Fibroblast of mammary gland (primary cell): ENCODE results near the gene RFX7.

Experiments
- DNase-seq: peaks from one replicate; pipeline ENCODE4 v3.0.0-alpha.2; 2010; ENCODE audit warnings: low read depth
- H3K4me3 ChIP-seq: 2 replicates; pipeline ENCODE4 v1.5.1; 2011; ENCODE audit warnings: low read depth, mild to moderate bottlenecking, low read length, moderate library complexity; ENCODE audit not compliant: control insufficient read depth
- CTCF ChIP-seq: conservative IDR thresholded peaks from 2 replicates; pipeline ENCODE4 v1.5.1; 2011; ENCODE audit warnings: low read depth, low read length, inconsistent platforms; ENCODE audit not compliant: control insufficient read depth, insufficient read depth

The RFX7 gene

DNA sequence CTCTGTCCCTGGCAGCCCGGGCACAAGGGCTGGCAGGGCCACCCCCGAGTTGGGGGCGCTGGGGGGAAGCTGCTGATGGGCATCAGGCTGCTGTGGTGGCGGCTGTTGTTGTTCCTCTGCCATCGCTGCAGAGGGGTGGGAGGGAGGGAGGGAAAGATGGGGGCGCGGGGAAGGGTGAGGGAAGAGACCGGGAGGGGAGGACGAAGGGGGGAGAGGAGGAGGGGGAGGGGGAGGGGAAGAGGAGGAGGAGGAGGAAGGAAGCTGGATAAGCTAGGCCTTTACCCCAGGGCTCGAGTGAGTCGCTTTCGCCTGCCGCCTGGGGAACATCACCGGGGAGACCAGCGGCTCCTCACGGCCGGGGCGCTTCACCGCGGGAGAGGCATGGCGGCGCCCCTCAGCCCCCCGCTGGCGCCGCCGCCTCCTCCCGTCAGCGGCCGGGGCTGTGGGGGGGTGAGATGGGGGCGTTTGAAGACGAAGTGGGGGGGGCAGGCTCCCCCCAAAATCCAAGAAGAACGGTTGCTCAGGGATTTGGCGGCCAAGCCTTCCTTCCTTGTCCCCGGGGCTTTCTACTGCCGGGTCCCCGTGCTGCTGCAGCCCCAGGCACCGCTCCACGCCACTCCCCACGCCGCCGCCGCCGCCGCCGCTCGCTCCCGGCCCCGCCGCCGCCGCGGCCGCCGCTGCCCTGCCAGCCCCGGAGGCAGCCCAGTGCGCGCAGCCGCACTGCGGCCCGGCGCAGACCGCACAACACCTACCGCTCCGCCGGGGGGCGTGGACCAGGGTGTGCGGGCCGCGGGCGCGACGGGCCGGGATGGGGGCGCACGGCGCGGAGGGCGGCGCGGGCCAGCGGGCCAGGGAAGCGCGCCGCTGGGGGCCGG lies at the start of gene RFX7:
Gene RFX7 (minus strand): TSS at position 717 of the 875 bp plus-strand sequence. CDS start 594 bp downstream, at position 123.
- TF ChIP-seq CTCF, result no peak
- DNase-seq, result peak; percentile 65
- peak within 1 kb of the TSS; percentile 79 for H3K4me3 ChIP-seq

DNA sequence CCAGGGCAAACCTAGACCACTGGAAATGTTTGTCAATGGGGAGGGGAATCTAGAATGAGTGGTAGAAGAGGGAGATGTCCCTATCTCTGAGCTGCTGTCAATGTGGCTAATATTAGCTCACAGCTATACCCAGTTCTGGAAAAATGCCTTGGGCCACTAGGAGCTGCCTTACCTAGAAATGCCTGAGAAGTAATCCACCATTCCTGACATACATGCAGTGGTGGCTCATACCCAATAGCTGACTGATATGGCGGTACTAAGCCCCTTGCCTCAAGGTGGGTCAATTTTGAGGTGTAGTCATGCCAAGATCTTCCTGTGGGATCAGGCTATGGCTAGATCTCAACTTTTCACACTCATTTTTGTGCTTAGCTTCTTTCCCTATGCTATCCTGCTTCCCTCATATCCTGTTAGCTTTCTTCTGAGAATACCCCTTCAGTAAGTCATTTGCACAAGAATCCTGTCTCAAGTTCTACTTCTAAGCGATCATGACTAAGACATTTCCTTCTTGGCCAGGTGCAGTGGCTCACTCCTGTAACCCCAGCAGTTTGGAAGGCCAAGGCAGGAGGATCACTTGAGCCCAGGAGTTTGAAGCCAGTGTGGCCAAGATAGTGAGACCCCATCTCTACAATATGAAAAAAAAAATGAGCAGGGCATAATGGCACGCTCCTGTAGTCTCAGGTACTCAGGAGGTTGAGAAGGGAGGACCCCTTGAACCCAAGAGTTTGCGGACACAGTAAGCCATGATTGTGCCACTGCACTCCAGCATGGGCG lies 49.1 kb upstream of the RFX7 start:
- no peak for DNase-seq
- H3K4me3 ChIP-seq, result no peak overlapping the region
- TF ChIP-seq CTCF, result no peak

DNA sequence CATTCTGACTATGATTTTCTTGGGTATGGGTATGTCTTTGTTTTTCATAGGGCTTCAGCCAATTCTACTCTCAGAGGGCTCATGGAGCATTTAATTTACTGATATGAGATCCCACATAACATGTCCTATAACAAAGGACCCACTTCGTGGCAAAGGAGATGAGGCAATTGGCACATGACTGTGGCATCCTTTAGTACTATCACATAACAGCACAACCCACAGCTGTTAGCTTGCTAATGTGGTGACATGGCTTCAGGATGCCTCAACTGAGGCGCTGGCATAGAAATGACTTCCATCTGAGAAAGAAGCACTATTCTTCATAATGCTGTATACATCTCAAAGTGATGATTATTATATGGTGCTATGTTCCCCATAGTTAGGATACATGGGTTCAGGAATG lies 48.1 kb upstream of the RFX7 start:
- no peak overlapping the region for H3K4me3 ChIP-seq
- no peak for DNase-seq
- no peak for TF ChIP-seq CTCF

DNA sequence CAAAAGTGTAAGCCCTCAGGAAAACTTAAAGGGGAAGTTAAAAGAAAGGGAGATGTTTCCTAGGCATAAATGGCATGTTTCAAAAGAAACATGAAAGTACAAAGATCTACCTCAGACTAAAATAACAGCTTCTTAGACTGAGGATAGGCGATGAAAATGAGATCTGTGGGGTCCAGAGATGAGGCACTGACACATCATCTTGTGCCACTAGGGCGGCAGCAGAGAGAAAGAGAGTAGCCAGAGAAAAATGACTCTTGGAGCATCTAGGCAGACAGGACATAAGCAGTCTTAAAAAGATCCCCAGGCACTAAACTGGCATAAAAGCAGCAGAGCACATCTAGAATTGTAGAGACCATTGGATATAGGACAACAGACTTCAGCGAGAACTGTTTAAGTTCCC lies 42.5 kb upstream of the RFX7 start:
- TF ChIP-seq CTCF, result peak; percentile 18
- no peak for DNase-seq

GRCh38 chr15:56281145-56281544 lies 37.5 kb upstream of the RFX7 start:
- no peak overlapping the region for H3K4me3 ChIP-seq
- DNase-seq, result no peak
- no peak for TF ChIP-seq CTCF

More for the DNA sequence above, 42.5 kb upstream of the RFX7 start:
- H3K4me3 ChIP-seq, result no peak overlapping the region

- TF ChIP-seq CTCF, result no peak
- H3K4me3 ChIP-seq, result no peak overlapping the region
- no peak for DNase-seq
These were observed 30.0 kb upstream of the RFX7 start for GRCh38 chr15:56273724-56274123.
